Measurements from ENCODE around the gene SMIM5.

DNA sequence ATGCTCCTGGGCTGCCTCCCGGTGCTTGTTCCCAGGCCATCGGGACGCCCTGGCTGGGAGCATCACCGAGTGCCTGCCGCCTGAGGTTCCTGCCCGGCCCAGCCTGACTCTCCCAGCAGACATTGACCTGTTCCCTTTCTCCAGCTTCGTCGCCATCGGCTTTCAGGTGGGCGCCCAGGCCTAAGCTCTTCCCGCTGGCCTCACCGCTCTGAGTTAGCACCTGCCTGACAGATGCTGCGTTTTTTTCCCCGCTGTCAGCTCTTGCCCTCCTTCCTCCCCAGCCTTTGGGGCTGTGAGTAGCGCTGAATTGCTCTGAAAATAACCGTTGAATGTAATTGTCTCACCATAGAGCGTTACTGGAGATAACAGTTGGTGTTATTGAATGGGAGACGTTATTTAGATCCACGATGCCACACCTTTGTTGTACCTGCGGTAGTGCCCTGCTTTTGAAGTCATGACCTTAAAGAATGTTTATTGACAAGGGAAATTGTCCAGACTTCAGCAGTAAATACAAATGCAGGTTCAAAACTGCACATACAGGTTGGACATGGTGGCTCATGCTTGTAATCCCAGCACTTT, 21.3 kb upstream of the SMIM5 start:
- TF ChIP-seq PHF8 (IDR thresholded peaks at IDR 0.05; ENCODE audit: borderline replicate concordance, low read depth) (no peak), RARB (CRISPR knock-in tag; IDR thresholded peaks at IDR 0.05) (no peak), KDM1A (IDR thresholded peaks at IDR 0.05; ENCODE audit: low read depth) (no peak), EP300 (IDR thresholded peaks at IDR 0.05) (no peak), CHD4 (IDR thresholded peaks at IDR 0.05; ENCODE audit: borderline replicate concordance) (no peak), BHLHE40 (IDR thresholded peaks at IDR 0.05; ENCODE audit: low read depth, low read length) (no peak), GATA3 (IDR thresholded peaks at IDR 0.05; ENCODE audit: borderline replicate concordance) (no peak), SMC3 (IDR thresholded peaks at IDR 0.05) (no peak)
- TF ChIP-seq, protein P1, sequence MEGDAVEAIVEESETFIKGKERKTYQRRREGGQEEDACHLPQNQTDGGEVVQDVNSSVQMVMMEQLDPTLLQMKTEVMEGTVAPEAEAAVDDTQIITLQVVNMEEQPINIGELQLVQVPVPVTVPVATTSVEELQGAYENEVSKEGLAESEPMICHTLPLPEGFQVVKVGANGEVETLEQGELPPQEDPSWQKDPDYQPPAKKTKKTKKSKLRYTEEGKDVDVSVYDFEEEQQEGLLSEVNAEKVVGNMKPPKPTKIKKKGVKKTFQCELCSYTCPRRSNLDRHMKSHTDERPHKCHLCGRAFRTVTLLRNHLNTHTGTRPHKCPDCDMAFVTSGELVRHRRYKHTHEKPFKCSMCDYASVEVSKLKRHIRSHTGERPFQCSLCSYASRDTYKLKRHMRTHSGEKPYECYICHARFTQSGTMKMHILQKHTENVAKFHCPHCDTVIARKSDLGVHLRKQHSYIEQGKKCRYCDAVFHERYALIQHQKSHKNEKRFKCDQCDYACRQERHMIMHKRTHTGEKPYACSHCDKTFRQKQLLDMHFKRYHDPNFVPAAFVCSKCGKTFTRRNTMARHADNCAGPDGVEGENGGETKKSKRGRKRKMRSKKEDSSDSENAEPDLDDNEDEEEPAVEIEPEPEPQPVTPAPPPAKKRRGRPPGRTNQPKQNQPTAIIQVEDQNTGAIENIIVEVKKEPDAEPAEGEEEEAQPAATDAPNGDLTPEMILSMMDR (IDR thresholded peaks at IDR 0.05) = no peak
- TF ChIP-seq, protein P2, sequence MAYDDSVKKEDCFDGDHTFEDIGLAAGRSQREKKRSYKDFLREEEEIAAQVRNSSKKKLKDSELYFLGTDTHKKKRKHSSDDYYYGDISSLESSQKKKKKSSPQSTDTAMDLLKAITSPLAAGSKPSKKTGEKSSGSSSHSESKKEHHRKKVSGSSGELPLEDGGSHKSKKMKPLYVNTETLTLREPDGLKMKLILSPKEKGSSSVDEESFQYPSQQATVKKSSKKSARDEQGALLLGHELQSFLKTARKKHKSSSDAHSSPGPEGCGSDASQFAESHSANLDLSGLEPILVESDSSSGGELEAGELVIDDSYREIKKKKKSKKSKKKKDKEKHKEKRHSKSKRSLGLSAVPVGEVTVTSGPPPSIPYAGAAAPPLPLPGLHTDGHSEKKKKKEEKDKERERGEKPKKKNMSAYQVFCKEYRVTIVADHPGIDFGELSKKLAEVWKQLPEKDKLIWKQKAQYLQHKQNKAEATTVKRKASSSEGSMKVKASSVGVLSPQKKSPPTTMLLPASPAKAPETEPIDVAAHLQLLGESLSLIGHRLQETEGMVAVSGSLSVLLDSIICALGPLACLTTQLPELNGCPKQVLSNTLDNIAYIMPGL (CRISPR knock-in tag; IDR thresholded peaks at IDR 0.05; ENCODE audit: borderline replicate concordance) = no peak
- TF ChIP-seq, protein P3, sequence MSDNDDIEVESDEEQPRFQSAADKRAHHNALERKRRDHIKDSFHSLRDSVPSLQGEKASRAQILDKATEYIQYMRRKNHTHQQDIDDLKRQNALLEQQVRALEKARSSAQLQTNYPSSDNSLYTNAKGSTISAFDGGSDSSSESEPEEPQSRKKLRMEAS (IDR thresholded peaks at IDR 0.05) = no peak
- TF ChIP-seq, protein P4, sequence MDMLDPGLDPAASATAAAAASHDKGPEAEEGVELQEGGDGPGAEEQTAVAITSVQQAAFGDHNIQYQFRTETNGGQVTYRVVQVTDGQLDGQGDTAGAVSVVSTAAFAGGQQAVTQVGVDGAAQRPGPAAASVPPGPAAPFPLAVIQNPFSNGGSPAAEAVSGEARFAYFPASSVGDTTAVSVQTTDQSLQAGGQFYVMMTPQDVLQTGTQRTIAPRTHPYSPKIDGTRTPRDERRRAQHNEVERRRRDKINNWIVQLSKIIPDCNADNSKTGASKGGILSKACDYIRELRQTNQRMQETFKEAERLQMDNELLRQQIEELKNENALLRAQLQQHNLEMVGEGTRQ (IDR thresholded peaks at IDR 0.05) = no peak
- TF ChIP-seq, protein P5, sequence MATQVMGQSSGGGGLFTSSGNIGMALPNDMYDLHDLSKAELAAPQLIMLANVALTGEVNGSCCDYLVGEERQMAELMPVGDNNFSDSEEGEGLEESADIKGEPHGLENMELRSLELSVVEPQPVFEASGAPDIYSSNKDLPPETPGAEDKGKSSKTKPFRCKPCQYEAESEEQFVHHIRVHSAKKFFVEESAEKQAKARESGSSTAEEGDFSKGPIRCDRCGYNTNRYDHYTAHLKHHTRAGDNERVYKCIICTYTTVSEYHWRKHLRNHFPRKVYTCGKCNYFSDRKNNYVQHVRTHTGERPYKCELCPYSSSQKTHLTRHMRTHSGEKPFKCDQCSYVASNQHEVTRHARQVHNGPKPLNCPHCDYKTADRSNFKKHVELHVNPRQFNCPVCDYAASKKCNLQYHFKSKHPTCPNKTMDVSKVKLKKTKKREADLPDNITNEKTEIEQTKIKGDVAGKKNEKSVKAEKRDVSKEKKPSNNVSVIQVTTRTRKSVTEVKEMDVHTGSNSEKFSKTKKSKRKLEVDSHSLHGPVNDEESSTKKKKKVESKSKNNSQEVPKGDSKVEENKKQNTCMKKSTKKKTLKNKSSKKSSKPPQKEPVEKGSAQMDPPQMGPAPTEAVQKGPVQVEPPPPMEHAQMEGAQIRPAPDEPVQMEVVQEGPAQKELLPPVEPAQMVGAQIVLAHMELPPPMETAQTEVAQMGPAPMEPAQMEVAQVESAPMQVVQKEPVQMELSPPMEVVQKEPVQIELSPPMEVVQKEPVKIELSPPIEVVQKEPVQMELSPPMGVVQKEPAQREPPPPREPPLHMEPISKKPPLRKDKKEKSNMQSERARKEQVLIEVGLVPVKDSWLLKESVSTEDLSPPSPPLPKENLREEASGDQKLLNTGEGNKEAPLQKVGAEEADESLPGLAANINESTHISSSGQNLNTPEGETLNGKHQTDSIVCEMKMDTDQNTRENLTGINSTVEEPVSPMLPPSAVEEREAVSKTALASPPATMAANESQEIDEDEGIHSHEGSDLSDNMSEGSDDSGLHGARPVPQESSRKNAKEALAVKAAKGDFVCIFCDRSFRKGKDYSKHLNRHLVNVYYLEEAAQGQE (IDR thresholded peaks at IDR 0.05) = no peak
- TF ChIP-seq, protein P6, sequence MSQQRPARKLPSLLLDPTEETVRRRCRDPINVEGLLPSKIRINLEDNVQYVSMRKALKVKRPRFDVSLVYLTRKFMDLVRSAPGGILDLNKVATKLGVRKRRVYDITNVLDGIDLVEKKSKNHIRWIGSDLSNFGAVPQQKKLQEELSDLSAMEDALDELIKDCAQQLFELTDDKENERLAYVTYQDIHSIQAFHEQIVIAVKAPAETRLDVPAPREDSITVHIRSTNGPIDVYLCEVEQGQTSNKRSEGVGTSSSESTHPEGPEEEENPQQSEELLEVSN (IDR thresholded peaks at IDR 0.05; ENCODE audit: borderline replicate concordance, low read depth) = no peak
